Stimulated activated CD4-positive, alpha-beta T cell treated with anti-CD3 and anti-CD28 coated beads, Interleukin-1b, Interleukin-23, amount 100 ng/mL, for 1 hour (primary cell): ENCODE measurements around the gene PTPN20.

ENCODE experiments used
- DNase-seq, 2 donors: peaks; one replicate each; pipeline ENCODE4 v3.0.0-alpha.2; 2020; ENCODE audit warnings: low read depth in 2 of 2

Gene PTPN20

DNA sequence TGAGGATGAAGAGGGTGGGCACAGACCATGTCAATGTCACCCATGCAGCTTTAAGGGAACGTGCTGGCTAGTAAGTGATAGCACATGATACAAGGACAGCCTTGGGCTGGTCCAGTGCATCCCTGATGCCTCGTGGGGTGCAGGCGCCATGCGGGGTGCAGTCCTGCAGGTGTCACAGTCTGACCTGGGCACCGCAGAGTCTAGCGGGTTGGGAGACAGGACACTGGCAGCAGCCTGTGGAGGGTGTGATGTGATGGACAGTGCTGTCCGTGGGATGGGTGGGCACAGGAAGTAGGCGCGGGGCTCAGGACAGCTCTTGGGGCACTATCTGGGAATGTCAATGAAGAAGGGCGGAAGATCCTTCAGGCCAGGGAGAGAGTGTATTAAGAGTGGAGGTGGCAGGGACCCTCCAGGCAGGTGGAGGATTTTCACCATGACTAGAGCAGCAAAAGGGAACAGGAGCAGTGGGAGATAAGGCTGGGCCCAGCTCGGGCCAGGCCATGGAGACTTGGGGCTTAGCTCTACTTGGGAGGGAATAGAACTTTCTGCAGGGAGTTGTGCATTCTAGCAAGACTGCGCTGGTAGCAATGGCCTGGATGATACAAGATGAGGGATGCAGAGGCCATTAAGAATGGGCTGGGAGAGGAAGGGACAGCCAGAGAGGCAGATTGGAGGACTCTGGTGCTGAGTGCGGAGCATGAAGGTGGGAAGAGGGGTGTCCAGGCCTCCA, 122.5 kb downstream of the PTPN20 start:
- DNase-seq = no peak

DNA sequence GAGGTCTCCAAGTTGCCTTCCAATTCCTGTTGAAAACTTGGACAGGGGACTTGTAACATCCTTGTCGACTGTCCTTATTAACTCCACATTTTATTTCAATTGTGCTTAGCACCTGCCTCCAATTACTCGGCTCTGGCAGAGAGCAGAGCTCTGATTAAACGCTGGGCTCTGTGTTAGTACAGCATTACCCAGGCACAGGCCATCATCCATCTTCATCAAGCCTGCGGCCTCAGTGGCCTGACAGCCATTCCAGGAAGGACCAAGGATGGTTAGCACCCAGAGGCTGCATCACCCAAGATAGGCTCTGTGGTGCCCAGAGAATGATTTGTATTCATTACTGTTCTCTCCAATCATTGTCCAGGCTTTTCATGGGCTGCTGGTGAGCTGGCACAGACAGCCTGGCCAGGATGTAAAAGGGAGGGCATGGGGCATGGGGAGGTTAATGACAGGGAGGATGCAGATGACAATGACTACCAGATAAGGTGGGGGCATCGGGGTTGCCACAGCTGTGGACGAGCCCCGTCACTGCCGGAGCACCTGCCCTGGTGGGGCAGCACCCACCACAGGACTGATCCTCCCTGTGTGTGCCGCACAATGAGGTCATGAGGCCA, 123.3 kb downstream of the PTPN20 start:
- no peak for DNase-seq

DNA sequence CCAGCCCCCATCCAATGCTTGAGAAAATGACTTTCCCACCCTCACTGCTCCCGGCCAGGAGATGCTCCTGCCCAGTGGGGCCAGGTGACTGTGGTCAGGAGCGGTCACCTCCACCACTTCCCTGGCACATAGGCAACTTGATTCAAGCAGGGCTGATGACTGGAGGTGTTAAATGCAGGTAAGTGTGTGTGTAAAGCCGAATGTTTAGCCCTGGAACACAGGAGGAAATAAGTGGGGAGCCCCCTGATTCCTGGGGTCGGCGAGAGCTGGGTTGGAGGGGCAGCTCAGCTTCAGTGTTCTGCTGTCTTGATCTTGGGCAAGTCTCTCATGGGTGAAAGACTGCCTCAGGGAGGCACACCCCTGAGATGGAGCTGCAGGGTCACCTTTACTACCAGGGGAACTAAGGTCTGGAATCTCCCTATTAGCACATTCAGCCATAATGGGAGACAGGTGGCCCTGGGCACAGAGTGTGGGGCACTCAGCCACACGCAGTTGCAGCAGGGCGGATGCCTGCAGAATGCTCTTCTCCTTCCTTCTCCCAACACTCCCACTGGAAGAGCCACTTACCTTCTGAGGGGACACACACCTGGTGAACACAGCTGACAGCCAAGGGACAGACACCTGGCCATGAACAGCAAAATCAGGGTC, 124.1 kb downstream of the PTPN20 start:
- no peak for DNase-seq

DNA sequence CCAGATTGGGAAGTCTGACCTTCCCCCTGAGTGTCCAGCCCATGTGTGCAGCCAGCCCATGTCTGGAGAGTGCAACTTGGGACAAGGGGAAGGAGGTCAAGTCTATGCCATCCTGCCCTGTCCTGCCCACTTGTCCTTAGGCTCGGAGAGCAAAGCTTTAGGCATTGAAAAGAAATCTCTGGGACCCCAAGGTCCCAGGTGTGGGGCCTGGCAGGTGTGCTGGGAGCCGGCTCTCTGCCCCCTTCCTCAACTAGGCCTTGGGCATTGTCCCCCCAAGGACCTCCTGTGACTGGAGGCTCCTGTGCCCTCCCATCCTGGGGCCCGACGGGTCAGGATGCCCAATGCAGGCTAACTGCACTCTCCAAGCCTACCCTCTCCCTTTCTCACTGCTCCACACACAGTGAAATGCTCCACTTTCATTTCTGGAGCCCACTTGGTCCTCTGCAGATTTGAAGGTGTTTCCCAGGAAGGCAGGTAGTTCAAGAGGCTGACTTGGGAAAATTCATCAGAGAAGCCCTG, 124.7 kb downstream of the PTPN20 start:
- DNase-seq = no peak

DNA sequence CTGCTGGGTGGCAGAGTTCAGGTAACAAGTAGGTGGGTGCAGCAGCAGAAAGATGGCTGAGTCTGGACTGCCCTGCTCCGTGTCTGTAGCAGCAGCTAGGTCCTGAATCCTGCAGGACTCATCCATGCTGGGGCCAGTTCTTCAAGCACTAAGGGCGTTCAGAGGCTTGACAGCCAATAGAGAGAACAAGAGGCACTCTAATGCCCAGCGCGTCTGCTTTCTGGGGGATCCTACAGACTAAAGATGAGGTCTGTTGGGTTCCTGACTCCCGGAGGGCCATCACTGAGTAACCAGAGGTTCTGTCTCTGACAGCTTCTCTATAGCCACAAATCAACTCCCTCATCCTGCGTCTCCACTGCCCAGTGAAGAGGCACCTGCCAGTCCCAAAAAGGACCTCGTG, 125.5 kb downstream of the PTPN20 start:
- DNase-seq = no peak

DNA sequence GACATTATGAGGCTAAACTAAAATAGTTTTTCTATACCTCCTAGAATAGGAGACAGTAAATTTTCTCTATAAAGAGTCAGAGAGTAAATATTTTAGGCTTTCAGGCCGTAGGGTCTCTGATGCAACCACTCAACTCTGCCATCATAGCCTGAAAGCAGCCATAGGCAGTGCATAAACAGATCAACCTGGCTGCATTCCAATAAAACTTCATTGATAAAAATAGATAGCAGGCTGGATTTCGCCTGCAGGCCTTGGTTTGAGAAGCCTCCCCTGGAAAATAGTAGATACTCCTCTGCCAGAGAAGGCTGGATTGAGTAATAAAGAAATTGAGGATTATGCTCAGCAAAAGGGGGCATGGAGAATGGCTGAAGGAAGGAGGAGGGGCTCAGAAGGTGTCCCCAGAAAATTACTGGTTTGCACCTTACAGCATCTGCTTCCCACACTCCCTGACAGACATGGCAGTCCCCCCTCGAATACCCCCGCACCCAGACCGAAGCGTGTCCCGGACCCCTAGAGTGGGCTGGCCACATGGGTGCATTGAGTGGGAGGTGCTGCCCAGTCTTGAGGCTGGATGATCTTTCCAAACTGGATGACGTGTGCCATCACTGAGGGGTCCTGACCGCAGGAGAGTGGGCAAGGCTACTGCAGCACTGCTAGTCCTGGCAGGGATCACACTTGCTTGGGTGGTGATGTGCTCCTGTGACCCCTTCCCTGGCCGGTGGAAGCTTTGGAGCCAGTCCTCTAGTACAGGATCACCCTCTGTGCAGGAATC, 126.6 kb downstream of the PTPN20 start:
- DNase-seq = no peak

DNA sequence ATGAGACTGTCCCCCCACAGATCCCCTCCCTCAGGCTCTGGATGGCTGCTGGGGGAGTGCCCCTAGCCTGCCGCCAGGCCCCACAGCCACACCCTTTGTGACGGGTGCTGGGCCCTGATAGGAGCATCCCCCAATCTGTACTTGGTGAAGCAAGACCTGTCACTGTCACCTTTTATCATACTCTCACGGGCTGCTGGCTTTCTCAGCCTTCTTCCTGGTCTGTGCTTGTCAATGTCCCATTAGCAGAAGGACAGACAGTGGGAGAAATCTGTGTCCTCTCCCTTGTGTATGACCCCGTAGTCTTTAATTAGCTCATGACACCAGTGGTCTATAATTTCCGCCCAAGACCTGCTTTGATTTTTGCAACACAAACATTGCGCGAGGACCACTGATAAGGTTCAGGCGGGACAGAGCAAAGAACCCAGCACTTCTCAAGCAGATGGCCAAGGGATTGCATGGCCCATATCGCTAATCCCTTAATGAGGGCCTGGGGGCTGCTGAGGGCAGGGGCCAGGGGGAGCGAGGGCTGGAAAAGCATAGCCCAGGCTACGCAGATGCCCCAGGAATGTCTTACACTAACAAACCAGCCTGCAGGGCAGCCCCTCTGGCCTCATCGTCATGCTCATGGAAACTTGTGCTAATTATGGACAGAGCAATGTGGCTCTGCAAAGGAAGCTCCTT, 127.8 kb downstream of the PTPN20 start:
- DNase-seq = no peak

DNA sequence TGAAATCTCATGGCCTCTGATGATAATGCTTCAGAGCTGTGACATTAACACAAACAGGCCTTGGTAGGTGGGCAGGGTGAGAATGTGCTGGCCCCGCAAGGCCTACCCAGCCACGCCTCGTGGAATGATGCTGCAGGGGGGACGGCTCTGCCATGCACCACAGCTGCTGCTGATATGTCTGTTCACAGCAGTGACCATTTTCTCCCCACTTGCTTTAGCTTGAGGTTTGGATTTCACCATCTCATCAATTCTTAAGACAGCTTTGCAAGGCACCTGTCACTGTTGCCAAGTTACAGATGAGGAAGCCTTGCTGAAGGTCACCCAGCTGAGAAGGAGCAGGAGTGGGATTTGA, 128.3 kb downstream of the PTPN20 start:
- no peak for DNase-seq

DNA sequence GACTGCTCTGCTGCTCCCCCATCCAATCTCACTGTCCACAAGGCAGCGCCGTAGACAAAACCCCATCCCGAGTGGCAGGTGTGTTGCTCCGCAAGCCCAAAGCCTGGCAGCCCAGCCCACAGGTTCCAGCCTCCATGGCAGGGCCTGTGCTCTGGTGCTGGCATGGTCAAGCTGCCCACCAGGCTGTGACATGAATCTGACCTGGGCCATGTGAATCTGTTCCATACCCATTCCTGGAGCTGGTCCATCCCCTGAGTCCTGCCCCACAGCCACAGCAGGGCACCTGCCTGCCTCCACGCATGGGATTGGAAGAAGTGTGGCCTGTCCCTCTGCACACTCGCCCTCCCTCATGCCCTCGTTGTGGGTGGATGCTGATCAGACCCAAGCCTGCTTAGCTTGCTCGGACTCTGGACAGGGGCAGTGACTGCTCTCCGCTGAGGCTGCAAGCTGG, 128.8 kb downstream of the PTPN20 start:
- no peak for DNase-seq

DNA sequence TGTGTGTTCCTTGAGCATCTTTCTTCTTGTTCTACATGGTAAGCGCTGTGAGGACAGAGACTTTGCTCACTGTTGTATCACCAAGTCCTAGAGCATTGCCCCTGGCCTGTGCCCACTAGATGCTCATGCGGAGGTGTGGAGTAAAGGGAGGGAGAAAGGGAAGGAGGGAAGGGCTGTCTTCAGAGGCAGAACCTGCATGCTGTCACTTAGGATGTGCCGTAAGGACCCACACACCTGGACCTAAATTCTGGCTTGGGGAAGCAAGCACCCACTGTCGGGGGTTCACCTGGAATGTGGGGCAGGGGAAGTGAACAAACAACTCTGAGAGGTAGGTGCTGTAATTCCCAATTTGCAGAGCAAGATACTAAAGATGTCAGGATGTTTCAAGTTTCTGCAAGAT, 129.5 kb downstream of the PTPN20 start:
- no peak for DNase-seq

DNA sequence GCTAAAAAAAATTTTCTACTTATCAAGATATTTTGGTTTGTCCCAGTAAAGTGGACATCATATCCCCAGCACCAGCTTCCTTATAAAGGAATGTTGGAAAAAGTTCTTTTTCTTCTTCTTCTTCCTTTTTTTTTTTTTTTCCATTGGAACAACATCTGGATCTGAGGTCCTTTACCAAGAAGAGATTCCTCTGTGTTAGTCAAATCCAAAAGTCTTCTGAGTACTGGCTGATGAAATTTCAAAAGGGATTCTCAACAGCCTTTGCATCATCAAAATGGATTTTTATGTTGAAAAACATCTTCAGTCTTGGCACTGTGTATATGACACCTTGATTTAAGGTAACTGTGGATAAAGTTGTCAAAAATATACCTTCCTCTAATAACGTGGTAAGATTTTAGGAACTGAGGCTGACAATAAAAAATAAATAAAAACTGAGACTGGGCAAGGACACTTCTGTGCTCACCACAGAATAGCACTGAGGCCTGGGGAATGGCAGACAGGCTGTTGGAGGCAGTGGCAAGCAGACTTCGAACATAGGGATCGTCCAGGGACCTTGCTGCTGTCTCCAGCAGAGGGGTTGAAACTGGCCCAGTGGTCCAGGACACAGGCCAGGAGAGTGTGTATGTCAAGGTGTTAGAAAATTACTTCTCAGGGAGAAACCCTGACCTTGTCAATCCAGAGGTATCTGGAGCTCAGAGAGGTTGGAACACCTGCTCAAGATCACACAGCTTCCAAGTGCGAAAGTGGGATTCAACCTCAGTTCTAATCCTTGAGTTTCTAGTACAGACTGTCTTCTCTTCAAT, 130.4 kb downstream of the PTPN20 start:
- no peak for DNase-seq

DNA sequence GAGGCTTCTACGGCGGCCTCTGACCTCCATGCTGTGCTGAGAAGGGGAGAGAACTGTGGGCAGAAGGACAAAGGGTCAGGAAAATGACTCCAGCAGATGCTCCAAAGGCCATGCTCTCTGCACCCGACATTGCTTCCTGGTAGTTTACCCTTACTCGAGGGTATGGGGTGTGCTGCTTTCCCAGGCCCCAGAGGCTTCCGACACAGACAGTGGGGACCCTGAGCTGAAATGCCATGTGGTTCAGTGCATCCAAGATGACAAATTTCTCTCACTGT, 130.9 kb downstream of the PTPN20 start:
- no peak for DNase-seq

DNA sequence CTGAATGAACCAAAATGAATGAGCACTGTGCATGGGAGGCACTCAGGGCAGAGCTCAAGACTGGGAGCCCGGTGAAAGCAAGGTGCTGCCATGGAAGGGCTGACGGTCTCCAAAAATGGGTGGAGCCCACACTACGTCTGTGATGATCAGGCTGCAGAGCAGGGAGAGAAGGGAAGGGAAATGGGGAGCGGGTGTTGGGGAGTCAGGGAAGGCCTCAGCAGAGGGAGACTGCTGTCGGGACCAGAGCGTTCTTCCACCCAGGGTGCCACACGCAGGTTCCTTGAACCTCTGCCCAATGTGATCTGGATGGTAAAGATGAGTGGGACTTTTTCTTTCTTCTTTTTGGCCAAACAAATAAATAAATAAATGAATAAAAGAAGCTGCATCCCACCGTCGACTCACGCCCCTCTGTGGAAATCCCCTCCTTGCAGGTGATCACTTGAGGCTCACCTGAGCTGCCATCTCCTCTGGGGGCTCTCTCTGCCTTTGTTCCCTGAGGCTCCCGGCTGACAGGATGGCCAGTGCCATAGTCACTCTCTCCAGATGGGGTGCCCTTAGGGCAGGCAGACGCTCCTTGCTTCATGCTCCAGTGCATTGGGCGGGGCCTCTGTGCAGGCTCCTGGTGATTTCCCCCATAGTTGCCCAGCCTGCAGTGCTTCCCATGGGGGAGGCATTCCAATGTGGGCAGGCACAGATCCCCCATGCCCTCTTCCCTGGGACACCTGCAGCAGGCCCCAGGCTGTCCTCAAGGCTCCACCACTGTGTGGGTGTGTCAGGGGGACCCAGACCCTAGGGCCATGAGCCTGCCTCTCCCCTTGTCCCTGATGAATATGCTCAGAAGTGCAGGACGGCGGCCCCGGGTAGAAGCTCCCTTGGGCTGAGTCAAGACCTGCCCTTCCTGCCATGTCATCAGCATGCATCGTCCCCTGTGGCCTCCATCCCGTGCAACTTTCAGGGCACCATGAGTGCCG, 131.8 kb downstream of the PTPN20 start:
- DNase-seq = no peak

DNA sequence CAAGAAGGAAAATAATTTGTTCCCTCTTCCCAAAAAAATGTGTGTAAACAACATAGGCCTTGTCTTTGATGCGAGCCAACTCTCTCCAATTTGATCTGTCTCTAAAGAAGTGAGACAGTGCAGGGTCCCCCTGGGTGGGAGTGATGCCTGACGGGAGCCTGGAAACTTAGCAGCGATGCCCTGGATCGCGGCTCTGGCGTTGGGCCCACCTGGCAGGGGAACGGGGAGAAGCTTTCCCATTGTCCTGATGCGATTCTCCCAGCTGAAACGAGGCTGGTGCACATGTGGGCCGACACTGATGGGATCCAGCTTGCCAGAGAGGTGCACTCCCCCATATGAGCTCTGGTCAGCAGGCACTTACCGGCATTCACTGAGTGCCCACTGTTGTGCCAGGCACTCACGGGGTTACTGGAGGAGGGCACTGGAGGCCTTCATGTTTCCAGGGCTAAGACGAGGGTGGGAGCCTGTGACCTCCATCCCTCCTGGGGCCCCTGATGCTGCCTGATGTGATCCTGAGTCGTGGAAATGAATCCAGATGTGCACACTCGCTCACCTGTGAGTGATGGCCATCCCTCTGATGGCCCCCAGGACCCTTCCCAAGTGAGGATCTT, 132.8 kb downstream of the PTPN20 start:
- DNase-seq = no peak

DNA sequence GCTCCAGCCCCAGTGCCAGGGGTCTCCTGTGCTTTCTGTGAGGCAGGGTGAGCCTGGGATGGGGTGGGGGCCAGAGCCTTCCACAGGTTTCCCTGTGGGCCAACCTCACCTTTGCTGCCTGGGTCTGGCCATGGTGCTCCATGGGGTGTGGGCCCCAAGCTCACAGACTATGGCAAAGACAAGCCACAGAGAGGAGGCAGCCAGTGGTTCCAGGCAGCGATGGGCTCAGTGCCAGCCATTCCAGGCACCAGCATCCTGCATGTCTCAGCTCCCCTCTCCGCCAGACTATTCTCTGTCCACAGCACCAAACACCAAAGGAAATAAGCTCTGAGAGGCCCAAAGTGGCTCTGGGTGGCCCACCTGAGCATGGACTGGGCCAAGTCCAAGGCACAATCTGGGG, 133.5 kb downstream of the PTPN20 start:
- no peak for DNase-seq

DNA sequence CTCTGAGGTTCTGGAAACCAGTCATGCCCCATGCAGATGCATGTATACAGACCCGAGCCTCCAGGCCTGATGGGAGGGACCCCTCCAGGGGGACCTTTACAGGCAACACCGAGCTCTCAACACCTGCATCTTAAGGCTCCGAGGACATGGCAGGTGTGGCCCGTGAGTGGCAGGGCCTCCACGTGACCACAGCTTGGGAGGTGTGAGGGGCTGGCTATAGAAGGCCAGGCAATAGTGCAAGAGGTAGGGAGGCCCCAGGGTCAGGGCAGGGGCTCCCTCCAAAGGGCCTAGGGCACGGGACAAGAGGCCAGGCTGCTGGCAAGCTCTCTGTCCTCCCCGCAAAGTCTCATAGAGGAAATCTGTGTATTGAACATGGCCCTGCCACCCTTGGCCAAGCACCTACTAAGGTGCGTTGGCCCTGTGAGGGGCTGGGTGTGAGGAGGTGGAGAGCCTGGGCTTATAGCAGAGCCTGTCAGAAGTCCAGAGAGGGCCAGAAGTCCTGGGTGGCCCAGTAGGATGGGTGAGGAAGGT, 134.2 kb downstream of the PTPN20 start:
- no peak for DNase-seq

DNA sequence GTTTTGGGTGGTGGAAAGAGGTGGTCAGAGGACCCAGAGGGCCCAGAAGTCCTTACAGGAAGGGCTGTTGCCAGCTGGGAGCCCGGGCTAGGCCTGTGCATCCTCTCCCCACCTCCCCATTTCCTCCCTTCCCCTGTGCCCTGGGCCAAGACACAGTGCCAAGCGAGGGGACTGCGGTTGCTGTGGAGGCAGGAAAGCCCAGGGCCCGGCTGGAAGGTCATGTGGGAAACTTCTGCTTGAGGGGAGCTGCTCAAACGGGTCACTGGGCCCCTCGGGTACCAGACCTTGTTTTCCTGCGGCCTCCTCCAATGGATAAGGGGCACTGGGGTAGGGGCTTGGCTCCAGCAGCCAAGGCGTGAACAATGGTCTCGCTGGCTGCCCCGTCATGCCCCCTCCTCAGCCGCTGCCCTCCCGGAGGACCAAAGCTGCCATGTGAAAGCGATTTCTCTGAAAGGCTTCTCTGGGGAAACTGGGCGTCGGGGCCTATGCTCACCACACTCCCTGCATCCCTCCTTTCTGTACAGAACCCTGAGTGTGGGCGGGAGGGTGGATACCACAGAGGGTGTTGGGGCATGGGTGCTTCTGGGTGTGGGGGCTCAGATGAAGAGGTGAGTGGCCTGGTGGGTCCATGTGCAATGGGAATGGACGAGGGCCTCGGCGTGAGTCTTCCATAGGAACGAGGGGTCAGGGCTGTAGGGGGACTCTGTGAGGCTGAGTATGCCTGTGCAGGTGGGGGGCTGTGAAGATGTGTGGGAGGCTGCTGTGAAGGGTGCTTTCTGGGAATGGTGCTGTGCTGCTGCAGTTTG, 135.3 kb downstream of the PTPN20 start:
- no peak for DNase-seq

DNA sequence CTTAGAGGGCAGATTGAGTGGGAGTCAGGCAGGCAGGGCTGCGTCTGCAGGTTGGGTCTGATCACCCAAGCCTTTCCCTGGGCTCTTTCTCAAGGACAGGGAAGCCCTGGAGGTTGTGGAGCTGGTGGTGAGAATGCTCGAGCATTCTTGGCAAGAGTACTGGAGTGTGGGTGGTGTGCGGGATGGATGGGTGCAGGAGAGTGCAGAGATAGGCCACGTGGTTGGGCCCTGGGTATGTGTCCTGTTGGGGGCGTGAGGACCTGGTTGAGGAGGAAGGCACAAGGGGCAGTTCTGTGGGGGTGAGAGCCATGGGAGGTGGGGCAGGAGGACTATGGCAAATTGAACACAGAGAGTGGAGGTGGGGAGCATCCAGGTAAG, 135.9 kb downstream of the PTPN20 start:
- no peak for DNase-seq
